Measurements from ENCODE around the gene TAGAP. TPM values are rescaled to one million over a fixed set of nuclear protein-coding genes. Genes with fewer than 3 reads are reported as not detected.

The TAGAP gene
- polyA plus RNA-seq, 1 of the 3 experiments (the other 2 are of a cell fraction): not detected

DNA sequence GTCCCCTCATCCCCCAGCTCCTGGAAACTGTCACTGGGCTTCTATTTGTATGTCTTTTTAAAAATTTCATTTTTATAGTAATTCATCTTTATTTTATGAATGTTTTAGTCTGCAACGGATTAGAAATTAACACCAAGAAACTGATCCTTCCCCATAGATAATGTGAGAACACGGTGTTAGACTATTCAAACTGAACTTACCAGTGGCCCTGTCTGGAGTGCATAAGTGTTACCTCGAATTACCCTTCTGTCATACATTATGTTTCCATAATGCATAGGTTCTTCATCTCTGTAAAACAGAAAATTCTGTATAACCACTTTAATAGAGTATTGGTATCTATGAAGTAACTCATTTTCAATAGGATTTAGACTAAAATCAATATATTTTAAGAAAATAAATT lies 51.2 kb downstream of the TAGAP start:
- Histone ChIP-seq H2AFZ (ENCODE audit: low read depth) (no peak overlapping the region), H3F3A (replicated peaks; ENCODE audit: insufficient read depth) (no peaks in the 10 kb centered on the region), H3K9ac (no peak overlapping the region), H3K79me2 (ENCODE audit: insufficient read depth) (peaks cover 7% of the 10 kb centered on the region; the same call in 1 of the 2 replicates), H3K27ac (ENCODE audit: low read depth in 2 of 2, low read length in 1 of 2) (no peak overlapping the region), H3K27me3 (ENCODE audit: insufficient read depth) (no peaks in the 10 kb centered on the region), H3K4me2 (no peak overlapping the region), H3K4me1 (ENCODE audit: control insufficient read depth in 1 of 2, insufficient read depth in 2 of 2, low read depth in 1 of 2, low read length in 1 of 2) (no peaks in the 10 kb centered on the region; a peak in 1 of 4 replicates), H4K20me1 (ENCODE audit: insufficient read depth) (no peaks in the 10 kb centered on the region), H3K36me3 (replicated peaks in 1 of 2; ENCODE audit: control insufficient read depth in 1 of 2, insufficient read depth in 2 of 2, low read length in 1 of 2) (peaks cover 7 to 15% of the 10 kb centered on the region in 2 experiments), H3K9me2 (no peaks in the 10 kb centered on the region), H3K4me3 (ENCODE audit: low read depth in 2 of 2, low read length in 1 of 2) (no peak overlapping the region), H3K9me3 (no peaks in the 10 kb centered on the region)
- ChIA-PET CTCF (interaction anchor here (1.1 to 1.5 kb wide), 3 partner anchors 16 to 21 kb away, joined by 3 to 4 read pairs (median 3); no protein-coding TSS in a partner anchor), POLR2A (no interaction called here)
- no peak for DNase-seq
- WGBS (ENCODE audit: low lambda C conversion rate): 92% methylated on average over 3 of the region's 3 CpGs
- TF ChIP-seq RFX5 (IDR thresholded peaks at IDR 0.05; ENCODE audit: low read length): no peak
- no peak for TF ChIP-seq USF2 (IDR thresholded peaks at IDR 0.05; ENCODE audit: borderline replicate concordance, low read depth, low read length)
- no peak for TF ChIP-seq RCOR1 (IDR thresholded peaks at IDR 0.05; ENCODE audit: low read length)
- TF ChIP-seq NFIC (IDR thresholded peaks at IDR 0.05; ENCODE audit: borderline replicate concordance): no peak
- TF ChIP-seq, protein P1, sequence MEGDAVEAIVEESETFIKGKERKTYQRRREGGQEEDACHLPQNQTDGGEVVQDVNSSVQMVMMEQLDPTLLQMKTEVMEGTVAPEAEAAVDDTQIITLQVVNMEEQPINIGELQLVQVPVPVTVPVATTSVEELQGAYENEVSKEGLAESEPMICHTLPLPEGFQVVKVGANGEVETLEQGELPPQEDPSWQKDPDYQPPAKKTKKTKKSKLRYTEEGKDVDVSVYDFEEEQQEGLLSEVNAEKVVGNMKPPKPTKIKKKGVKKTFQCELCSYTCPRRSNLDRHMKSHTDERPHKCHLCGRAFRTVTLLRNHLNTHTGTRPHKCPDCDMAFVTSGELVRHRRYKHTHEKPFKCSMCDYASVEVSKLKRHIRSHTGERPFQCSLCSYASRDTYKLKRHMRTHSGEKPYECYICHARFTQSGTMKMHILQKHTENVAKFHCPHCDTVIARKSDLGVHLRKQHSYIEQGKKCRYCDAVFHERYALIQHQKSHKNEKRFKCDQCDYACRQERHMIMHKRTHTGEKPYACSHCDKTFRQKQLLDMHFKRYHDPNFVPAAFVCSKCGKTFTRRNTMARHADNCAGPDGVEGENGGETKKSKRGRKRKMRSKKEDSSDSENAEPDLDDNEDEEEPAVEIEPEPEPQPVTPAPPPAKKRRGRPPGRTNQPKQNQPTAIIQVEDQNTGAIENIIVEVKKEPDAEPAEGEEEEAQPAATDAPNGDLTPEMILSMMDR (IDR thresholded peaks at IDR 0.05): no peak

- TF ChIP-seq TCF12 (IDR thresholded peaks at IDR 0.05) (no peak), NRF1 (IDR thresholded peaks at IDR 0.05; ENCODE audit: low read depth, low read length) (no peak), PBX3 (IDR thresholded peaks at IDR 0.05) (no peak), EP300 (IDR thresholded peaks at IDR 0.05; ENCODE audit: borderline replicate concordance in 1 of 2, low read depth in 1 of 2, low read length in 1 of 2) (no peak), MXI1 (IDR thresholded peaks at IDR 0.05; ENCODE audit: low read depth, low read length) (no peak), NFIC (IDR thresholded peaks at IDR 0.05; ENCODE audit: borderline replicate concordance) (no peak), ZBTB33 (IDR thresholded peaks at IDR 0.05; ENCODE audit: borderline replicate concordance, low read depth) (no peak), TEAD4 (IDR thresholded peaks at IDR 0.05; ENCODE audit: borderline replicate concordance, insufficient read depth) (no peak), SMC3 (IDR thresholded peaks at IDR 0.05; ENCODE audit: low read depth, low read length) (no peak), FOXM1 (IDR thresholded peaks at IDR 0.05; ENCODE audit: low read depth) (no peak), MEF2A (IDR thresholded peaks at IDR 0.05; ENCODE audit: borderline replicate concordance, low read depth) (no peak), FOXJ3 (CRISPR knock-in tag; IDR thresholded peaks at IDR 0.05) (no peak), CHD2 (IDR thresholded peaks at IDR 0.05; ENCODE audit: low read length, partially characterized antibody) (no peak), GABPA (IDR thresholded peaks at IDR 0.05; ENCODE audit: low read depth) (no peak)
- TF ChIP-seq, protein P2, sequence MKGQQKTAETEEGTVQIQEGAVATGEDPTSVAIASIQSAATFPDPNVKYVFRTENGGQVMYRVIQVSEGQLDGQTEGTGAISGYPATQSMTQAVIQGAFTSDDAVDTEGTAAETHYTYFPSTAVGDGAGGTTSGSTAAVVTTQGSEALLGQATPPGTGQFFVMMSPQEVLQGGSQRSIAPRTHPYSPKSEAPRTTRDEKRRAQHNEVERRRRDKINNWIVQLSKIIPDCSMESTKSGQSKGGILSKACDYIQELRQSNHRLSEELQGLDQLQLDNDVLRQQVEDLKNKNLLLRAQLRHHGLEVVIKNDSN (IDR thresholded peaks at IDR 0.05; ENCODE audit: borderline replicate concordance, low read depth): no peak
- TF ChIP-seq, protein P3, sequence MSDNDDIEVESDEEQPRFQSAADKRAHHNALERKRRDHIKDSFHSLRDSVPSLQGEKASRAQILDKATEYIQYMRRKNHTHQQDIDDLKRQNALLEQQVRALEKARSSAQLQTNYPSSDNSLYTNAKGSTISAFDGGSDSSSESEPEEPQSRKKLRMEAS (IDR thresholded peaks at IDR 0.05; ENCODE audit: low read depth): no peak
- WGBS (ENCODE audit: low lambda C conversion rate): no CpG with 5 or more reads among the region's 2 CpGs
- Histone ChIP-seq H3K27me3 (ENCODE audit: insufficient read depth) (no peaks in the 10 kb centered on the region), H3K9ac (no peak overlapping the region), H3K9me2 (no peaks in the 10 kb centered on the region), H3K4me1 (ENCODE audit: control insufficient read depth in 1 of 2, insufficient read depth in 2 of 2, low read depth in 1 of 2, low read length in 1 of 2) (no peaks in the 10 kb centered on the region; a peak in 1 of 4 replicates), H3K9me3 (no peaks in the 10 kb centered on the region), H3F3A (replicated peaks; ENCODE audit: insufficient read depth) (no peaks in the 10 kb centered on the region), H3K4me2 (no peak overlapping the region), H2AFZ (ENCODE audit: low read depth) (no peak overlapping the region), H3K27ac (ENCODE audit: low read depth in 2 of 2, low read length in 1 of 2) (no peak overlapping the region), H4K20me1 (ENCODE audit: insufficient read depth) (no peaks in the 10 kb centered on the region), H3K79me2 (ENCODE audit: insufficient read depth) (peaks cover 5% of the 10 kb centered on the region; the same call in 1 of the 2 replicates), H3K4me3 (ENCODE audit: low read depth in 2 of 2, low read length in 1 of 2) (no peak overlapping the region; a peak in 1 of 4 replicates), H3K36me3 (replicated peaks in 1 of 2; ENCODE audit: control insufficient read depth in 1 of 2, insufficient read depth in 2 of 2, low read length in 1 of 2) (peaks cover 7 to 15% of the 10 kb centered on the region in 2 experiments)
- DNase-seq: no peak
- ChIA-PET POLR2A (no interaction called here), CTCF (interaction anchor here (0.6 to 0.9 kb wide), 2 partner anchors 285 to 1450 kb away, joined by 3 read pairs; no protein-coding TSS in a partner anchor)
These were observed 53.6 kb downstream of the TAGAP start for GRCh38 chr6:158991017-158991723.

Measured in SK-N-SH (cell line).